Islet precursor cell (in vitro differentiated cells): ENCODE measurements around the gene PLD3.
A peak's percentile ranks its signal among the peaks of the same experiment; 100 is the strongest.

Source experiments
- DNase-seq: peaks from one replicate; pipeline ENCODE4 v3.0.0-alpha.2; 2018

PLD3 gene, protein sequence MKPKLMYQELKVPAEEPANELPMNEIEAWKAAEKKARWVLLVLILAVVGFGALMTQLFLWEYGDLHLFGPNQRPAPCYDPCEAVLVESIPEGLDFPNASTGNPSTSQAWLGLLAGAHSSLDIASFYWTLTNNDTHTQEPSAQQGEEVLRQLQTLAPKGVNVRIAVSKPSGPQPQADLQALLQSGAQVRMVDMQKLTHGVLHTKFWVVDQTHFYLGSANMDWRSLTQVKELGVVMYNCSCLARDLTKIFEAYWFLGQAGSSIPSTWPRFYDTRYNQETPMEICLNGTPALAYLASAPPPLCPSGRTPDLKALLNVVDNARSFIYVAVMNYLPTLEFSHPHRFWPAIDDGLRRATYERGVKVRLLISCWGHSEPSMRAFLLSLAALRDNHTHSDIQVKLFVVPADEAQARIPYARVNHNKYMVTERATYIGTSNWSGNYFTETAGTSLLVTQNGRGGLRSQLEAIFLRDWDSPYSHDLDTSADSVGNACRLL

GRCh38 chr19:40348125-40348913 lies at the start of gene PLD3, which contains the start of gene C19orf47:
Gene PLD3 (plus strand): TSS chr19:40348695. CDS start chr19:40366484, 17,789 bp downstream.
Gene C19orf47 (minus strand): TSS chr19:40348397. CDS start chr19:40341857, 6,540 bp downstream.
- DNase-seq: peak; percentile 100

DNA sequence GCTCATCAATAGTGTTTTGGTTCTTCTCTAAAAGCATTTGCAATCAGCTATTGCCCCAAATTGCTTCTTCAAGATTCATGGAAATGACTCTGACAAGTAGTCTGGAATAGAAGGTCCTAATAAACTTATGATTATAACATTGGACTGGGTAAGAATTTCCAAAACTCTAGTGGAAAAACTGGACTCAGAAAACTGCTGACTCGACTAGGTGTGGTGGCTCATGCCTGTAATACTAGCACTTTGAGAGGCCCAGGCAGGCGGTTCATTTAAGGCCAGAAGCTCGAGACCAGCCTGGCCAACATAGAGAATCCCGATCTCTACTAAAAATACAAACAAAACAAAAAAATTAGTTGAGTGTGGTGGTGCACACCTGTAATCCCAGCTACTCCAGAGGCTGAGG lies 47.8 kb upstream of the PLD3 start:
- DNase-seq: no peak

GRCh38 chr19:40302224-40303011 lies 46.1 kb upstream of the PLD3 start:
- no peak for DNase-seq

DNA sequence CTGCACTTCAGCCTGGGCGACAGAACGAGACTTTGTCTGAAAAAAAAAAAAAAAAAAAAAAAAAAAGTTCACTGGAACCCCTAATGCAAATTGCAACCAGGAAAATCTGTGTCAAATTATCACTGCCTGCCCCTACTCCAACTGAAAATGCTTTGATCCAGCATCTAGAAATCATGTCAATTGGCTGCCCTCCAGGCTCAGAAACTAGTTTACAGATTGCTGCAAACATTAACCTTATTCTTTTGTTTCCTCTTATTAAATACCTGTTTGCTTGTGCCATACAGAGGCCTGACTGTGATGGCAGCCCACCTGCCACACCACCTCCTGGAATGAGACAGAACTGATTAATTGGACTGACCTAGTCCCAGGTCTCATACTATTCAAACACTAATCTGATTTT lies 44.7 kb upstream of the PLD3 start:
- no peak for DNase-seq

GRCh38 chr19:40304306-40304705 lies 44.2 kb upstream of the PLD3 start:
- no peak for DNase-seq

- peak; percentile 82 for DNase-seq
Observed at GRCh38 chr19:40305403-40305802, 43.1 kb upstream of the PLD3 start.

DNA sequence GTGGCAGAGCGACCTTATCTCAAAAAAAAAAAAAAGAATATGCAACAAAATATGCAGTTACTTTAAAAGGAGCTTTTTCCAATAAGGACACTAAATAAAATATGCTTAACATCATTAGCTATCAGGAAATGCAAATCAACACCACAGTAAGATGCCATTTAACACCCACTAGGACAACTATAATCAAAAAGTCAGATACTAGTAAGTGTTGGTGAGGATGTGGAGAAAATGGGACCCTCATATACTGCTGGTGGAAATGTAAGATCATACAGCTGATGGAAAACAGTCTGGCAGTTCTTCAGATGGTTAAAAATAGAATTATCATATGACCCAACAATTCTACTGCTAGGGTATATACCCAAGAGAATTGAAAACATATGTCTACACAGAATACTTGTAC lies 38.8 kb upstream of the PLD3 start:
- DNase-seq: no peak

DNA sequence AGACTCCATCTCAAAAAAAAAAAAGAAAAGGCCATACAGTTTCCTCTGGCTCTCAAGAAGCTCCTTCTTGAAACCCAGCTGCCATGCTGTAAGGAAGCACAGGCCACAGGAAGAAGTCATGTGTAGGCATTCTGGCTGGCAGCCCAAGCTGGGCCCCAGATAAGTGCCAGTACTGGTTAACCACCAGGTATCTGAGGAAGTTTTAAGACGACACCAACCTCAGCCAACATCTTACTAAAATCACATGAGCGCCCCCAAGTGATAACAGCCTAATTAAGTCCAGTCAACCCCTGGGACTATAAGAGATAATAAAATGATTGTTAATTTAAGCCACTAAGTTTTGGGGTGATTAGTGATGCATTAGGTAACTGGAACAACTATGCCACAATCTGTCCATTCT lies 36.0 kb upstream of the PLD3 start:
- no peak for DNase-seq

DNA sequence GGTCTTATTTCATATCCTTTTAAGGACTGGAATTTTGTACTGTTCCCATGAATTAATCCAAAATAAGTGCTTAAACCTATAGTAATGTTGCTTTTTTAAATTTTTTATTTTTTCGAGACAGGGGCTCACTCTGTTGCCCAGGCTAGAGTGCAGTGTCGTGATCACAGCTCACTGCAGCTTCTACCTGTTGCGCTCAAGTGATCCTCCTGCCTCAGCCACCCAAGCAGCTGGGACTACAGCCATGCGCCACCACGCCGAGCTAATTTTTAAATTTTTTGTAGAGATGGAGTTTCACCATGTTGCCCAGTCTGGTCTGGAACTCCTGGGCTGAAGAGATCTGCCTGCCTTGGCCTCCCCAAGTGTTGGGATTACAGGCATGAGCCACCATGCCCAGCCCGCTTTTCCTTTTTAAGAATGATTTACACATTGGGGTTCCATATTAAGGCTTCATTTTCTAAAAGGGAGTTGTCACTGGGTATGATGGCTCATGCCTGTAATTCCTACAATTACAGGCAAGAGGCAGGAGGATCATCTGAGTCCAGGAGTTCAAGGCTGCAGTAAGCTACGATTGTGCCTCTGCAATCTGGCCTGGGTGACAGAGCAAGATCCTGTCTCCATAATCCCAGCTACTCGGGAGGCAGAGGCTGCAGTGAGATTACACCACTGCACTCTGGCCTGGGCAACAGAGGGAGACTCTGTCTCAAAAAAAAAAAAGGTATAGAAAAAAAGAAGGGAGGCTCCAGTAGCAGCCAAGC lies 35.1 kb upstream of the PLD3 start:
- no peak for DNase-seq

GRCh38 chr19:40314656-40315055 lies 33.8 kb upstream of the PLD3 start:
- DNase-seq: no peak

DNA sequence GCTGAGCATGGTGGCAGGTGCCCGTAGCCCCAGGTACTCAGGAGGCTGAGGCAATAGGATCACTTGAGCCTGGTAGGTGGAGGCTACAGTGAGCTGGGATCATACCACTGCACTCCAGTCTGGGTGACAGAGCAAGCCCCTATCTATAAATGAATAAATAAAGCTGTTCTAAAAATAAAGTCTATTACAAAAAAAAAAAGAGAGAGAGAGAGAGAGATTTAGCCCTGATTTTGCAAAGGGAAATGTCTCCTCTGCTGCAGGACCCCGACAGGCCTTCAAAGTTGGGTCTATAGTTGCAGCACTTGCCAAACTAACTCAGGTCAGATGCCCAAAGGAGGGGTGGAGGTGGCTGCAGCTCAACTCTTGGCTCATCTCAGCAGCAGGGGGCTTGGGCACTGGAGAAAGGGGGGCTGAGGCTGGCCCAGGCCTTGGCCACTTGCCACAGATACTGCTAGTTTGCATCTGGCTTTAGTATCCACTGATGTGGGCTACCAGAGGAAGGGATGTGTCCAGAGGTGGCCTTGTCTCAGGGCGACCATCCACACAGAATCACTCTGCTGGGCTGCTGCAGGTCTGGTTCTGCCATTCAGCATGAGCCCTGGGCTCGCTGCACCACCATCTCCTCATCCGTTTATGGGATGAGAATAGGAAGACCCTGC lies 32.6 kb upstream of the PLD3 start:
- DNase-seq: no peak

- no peak for DNase-seq
Observed at GRCh38 chr19:40317338-40317737, 31.2 kb upstream of the PLD3 start.

- DNase-seq: no peak
Observed at GRCh38 chr19:40320558-40320935, 27.9 kb upstream of the PLD3 start.

DNA sequence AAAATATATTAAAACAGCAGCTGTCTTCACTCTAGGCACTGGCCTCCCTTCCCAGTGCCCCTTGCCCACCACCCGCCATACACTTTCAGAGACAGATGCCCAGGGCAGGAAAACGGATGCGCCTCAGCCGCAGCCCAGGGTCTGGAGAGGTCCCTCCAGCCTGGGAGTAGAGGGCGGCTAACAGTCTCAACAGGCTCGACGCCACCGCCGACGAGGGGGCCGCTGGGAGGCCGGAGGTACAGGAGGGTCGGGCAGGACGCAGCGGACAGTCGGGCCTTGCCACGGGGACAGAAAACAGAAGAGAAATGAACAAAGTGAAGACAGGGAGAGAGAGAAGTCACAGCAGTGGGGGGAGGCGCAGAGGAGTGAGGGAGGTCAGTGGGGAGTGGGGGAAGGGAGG lies 27.4 kb upstream of the PLD3 start:
- no peak for DNase-seq

GRCh38 chr19:40321566-40322270 lies 26.8 kb upstream of the PLD3 start:
- no peak for DNase-seq

DNA sequence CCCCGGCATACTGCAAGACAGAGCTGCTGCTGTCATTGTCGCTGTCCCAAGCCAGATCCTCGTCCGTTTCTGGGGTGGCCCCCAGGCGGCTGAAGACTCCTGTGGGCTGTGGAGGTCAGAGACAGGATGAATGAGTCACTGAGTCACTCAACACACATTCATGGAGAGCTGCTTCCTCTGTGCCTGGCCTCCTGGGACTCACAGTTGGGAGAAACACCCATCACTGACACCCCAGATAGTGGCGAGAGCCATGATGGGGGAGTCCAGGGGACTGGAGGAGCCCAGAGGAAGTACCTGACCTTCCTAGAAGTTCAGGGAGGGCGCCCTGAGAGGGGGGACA lies 26.3 kb upstream of the PLD3 start:
- no peak for DNase-seq

DNA sequence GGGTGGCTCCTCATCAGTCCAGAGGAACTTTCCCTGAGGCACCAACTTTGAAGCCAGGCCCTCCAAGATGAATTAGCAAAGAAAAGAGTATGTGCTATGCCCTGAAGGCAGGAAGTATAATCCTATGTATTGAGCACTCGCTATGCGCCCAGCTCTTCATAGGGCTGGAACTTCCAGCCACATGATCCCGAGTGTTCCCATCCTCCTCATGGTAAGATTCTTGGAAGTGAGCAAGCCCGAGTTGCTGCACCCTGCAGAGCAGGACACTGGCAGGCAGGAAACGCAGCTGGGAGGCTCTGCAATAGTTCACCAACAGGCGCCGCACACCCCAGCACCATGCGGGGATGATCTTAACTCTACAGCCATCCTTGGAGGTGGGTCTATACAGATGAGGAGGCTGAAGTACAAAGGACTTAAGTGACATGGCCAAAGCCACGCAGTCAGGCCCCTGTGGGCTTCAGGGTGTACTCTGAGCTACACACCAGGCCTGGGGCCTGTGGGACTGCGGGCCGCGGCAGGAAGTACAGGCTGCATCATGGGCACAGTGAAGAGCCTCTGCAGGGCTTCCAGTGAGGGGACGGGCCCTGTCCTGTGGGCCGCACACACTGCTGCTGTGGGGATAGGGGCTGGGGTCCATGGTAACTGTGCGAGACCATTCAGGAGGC lies 25.4 kb upstream of the PLD3 start:
- no peak for DNase-seq

DNA sequence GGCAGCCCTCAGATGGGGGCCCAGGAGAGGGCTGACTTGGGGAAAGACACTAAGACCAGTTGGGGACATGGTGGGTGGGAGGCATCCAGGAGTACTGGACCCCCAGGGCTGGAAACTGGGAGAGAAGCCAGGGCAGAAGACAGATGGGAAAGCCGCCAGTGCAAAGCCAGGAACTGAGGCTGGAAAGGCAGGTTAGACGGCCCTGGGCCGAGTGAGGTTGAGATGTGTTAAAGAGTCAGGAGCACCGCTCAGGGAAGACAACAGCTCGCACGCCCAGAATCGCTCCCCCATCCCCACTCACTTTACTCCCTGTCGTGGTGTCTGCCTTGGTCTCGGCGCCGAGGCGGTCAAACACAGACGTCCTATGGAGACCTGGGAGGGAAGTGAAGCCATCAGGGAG lies 24.8 kb upstream of the PLD3 start:
- no peak for DNase-seq

DNA sequence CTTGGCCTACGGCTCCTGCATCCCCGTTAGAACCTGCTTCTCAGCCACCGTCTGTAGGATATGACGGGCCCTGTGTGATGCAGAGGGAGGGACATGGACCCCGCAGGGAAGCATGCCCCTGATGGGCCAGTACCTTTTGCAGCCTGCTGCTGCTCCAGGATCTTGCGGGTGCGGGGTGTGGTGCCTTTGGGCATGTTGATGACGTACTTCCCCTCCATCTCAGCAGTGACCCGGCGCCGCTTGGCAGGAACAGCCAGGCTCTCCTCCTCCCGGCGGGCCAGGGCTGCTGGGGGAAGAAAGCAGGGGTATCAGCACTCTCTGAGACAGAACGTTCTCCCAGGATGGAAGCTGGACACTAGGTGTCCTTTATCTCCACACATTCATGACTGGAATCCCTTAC lies 22.3 kb upstream of the PLD3 start:
- no peak for DNase-seq

GRCh38 chr19:40331052-40331451 lies 17.4 kb upstream of the PLD3 start:
- peak; percentile 87 for DNase-seq

DNA sequence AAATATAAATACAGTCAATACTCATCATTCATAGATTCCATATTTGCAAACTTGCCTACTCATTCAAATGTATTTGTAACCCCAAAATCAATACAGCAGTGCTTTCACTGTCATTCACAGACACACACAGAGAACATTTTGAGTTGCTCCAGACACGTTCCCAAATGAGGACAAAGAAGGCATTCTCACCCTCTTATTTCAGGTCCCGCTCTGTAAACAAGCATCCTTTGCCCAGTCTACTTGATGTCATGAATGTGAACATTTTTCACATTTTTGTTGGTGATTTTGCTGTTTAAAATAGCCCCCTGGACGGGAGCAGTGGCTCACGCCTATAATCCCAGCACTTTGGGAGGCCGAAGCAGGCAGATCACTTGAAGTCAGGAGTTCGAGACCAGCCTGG lies 15.8 kb upstream of the PLD3 start:
- DNase-seq: no peak
